Retinal pigment epithelial cell (primary cell): Measurements from ENCODE around the gene ZNF577.

Experiments
- DNase-seq: peaks from one replicate; pipeline ENCODE4 v3.0.0-alpha.2; 2010; ENCODE audit warnings: low read depth
- H3K4me3 ChIP-seq: 2 replicates; pipeline ENCODE4 v1.5.1; 2011; ENCODE audit warnings: mild to moderate bottlenecking, low read length, control low read depth, moderate library complexity
- CTCF ChIP-seq: conservative IDR thresholded peaks from 2 replicates; pipeline ENCODE4 v1.5.1; 2011; ENCODE audit warnings: low read depth, low read length, control low read depth, inconsistent platforms

ZNF577 gene

DNA sequence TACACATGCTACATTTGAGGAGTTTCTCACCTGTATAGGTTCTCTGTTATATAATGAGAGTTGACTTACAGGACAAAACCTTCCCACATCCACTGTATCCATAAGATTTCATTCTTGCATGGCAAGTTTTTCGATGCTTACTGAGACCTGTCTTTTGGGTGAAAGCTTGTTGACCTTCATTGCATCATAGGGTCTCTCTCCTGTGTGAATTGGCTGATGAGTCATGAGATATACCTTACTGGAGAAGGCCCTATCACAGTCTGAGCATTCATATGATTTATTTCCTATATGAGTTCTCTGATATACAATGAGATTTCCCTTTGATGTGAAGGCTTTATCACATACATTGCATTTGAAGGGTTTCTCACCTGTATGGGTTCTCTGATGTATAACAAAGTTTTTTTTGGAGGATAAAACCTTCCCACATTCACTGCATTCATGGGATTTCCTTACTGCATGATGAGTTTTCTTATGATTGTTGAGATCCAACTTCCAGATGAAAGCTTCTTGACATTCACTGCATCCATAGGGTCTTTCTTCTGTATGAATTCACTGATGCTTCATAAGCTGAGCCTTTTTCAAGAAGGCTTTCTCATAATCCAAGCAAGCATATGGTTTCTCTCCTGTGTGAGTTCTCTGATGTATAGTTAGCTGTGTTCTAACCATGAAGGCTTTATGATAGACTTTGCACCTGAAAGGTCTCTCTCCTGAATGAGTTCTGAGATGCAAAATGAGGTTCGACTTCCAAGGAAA is 25.7 kb downstream of the ZNF577 start:
- no peak for DNase-seq
- H3K4me3 ChIP-seq = no peak overlapping the region
- TF ChIP-seq CTCF = no peak

GRCh38 chr19:51837145-51837544 is 50.6 kb downstream of the ZNF577 start:
- DNase-seq = no peak
- no peak for TF ChIP-seq CTCF
- no peak overlapping the region for H3K4me3 ChIP-seq

GRCh38 chr19:51830274-51830673 is 57.5 kb downstream of the ZNF577 start:
- DNase-seq = no peak
- no peak overlapping the region for H3K4me3 ChIP-seq
- TF ChIP-seq CTCF = no peak

DNA sequence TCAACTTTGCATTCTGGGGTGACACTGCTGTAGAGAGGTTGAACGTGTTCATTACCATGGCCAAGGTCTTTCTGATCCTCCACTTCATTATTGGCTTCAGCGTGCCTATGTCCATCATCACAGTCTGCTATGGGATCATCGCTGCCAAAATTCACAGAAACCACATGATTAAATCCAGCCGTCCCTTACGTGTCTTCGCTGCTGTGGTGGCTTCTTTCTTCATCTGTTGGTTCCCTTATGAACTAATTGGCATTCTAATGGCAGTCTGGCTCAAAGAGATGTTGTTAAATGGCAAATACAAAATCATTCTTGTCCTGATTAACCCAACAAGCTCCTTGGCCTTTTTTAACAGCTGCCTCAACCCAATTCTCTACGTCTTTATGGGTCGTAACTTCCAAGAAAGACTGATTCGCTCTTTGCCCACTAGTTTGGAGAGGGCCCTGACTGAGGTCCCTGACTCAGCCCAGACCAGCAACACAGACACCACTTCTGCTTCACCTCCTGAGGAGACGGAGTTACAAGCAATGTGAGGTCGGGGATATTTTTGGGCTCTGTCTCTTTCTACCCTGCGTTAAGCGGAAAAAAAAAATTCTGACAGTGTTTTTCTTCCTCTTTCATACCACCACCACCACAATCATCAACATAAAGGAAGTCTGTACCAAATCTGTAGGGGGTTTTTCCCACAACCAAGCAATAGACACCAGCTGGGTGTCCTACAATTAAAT is 63.3 kb downstream of the ZNF577 start:
- DNase-seq = no peak
- no peak overlapping the region for H3K4me3 ChIP-seq
- TF ChIP-seq CTCF = no peak

DNA sequence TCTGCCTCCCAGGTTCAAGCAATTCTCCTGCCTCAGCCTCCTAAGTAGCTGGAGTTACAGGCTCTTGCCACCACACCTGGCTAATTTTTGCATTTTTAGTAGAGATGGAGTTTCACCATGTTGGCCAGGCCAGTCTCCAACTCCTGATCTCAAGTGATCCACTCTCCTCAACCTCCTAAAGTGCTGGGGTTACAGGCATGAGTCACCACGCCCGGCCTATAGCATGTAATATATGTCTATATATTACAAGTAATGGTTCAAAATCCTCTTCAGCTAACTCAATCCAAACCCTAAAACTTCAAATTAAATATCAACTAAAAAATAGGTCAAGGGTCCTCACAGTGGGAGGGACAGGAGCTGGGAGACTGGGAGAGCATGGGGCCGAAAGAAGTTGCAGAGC is 64.8 kb downstream of the ZNF577 start:
- no peak for DNase-seq
- H3K4me3 ChIP-seq = no peak overlapping the region
- TF ChIP-seq CTCF = no peak

DNA sequence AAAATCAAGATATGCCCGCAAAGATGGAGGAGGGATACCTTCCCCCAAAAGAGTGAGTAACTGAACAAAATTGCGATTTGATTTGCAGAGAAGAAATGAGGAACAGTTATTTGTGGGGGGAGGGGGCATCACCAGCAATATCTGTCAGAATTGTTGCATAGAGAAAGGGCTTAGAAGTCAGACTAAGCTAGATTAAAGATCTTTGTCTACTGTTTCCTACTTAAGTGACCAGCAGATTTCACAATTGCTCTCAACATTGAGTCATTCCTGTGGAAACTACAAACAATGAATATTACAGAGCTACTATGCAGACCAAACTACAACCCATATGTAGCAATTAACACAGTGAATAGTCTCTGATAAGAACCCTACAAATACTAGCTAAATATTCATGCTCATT is 65.4 kb downstream of the ZNF577 start:
- no peak for DNase-seq

More for the DNA sequence above, 65.4 kb downstream of the ZNF577 start:
- TF ChIP-seq CTCF = no peak
- no peak overlapping the region for H3K4me3 ChIP-seq
